ENCODE measurements around the gene MGAT2.

DNA sequence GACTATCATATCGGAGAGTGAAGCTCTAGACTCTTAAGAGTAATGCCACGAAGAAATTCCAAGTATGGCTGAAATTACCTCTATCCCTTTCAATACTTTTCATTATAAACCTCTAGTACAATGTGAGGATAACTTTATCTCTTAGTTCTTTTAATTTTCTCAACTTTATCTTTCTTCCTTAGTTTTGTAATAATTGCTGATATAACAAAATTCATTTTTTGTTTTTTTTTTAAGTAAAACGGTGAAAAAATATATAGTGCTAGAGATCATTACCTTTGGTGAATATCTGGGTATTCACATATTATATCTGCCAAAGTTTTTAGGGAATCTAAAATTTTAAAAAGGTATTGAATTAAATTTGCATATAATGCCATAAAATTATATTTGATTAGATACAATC lies 33.9 kb downstream of the MGAT2 start:
- TF ChIP-seq, protein P1, sequence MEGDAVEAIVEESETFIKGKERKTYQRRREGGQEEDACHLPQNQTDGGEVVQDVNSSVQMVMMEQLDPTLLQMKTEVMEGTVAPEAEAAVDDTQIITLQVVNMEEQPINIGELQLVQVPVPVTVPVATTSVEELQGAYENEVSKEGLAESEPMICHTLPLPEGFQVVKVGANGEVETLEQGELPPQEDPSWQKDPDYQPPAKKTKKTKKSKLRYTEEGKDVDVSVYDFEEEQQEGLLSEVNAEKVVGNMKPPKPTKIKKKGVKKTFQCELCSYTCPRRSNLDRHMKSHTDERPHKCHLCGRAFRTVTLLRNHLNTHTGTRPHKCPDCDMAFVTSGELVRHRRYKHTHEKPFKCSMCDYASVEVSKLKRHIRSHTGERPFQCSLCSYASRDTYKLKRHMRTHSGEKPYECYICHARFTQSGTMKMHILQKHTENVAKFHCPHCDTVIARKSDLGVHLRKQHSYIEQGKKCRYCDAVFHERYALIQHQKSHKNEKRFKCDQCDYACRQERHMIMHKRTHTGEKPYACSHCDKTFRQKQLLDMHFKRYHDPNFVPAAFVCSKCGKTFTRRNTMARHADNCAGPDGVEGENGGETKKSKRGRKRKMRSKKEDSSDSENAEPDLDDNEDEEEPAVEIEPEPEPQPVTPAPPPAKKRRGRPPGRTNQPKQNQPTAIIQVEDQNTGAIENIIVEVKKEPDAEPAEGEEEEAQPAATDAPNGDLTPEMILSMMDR (IDR thresholded peaks at IDR 0.05) = no peak
- TF ChIP-seq SIN3A (IDR thresholded peaks at IDR 0.05; ENCODE audit: borderline replicate concordance, insufficient read depth, low read depth, low read length) (no peak), POLR2AphosphoS5 (IDR thresholded peaks at IDR 0.05; ENCODE audit: low read depth, low read length) (no peak), TCF7L2 (IDR thresholded peaks at IDR 0.05; ENCODE audit: low read depth, low read length) (no peak)
- TF ChIP-seq, protein P2, sequence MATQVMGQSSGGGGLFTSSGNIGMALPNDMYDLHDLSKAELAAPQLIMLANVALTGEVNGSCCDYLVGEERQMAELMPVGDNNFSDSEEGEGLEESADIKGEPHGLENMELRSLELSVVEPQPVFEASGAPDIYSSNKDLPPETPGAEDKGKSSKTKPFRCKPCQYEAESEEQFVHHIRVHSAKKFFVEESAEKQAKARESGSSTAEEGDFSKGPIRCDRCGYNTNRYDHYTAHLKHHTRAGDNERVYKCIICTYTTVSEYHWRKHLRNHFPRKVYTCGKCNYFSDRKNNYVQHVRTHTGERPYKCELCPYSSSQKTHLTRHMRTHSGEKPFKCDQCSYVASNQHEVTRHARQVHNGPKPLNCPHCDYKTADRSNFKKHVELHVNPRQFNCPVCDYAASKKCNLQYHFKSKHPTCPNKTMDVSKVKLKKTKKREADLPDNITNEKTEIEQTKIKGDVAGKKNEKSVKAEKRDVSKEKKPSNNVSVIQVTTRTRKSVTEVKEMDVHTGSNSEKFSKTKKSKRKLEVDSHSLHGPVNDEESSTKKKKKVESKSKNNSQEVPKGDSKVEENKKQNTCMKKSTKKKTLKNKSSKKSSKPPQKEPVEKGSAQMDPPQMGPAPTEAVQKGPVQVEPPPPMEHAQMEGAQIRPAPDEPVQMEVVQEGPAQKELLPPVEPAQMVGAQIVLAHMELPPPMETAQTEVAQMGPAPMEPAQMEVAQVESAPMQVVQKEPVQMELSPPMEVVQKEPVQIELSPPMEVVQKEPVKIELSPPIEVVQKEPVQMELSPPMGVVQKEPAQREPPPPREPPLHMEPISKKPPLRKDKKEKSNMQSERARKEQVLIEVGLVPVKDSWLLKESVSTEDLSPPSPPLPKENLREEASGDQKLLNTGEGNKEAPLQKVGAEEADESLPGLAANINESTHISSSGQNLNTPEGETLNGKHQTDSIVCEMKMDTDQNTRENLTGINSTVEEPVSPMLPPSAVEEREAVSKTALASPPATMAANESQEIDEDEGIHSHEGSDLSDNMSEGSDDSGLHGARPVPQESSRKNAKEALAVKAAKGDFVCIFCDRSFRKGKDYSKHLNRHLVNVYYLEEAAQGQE (IDR thresholded peaks at IDR 0.05; ENCODE audit: insufficient read depth in 1 of 2, low read depth in 2 of 2, low read length in 1 of 2) = no peak

Measured in Panc1 (cell line).